Epithelial cell of esophagus (primary cell): Measurements from ENCODE around the gene ANKDD1B.

Experiments used
- DNase-seq: peaks from one replicate; pipeline ENCODE4 v3.0.0; 2010; ENCODE audit warnings: low read depth
- H3K4me3 ChIP-seq: 2 replicates; pipeline ENCODE4 v1.5.1; 2011; ENCODE audit warnings: mild to moderate bottlenecking, low read length, control low read depth
- CTCF ChIP-seq: IDR thresholded peaks from 2 replicates; pipeline ENCODE4 v1.5.1; 2011; ENCODE audit warnings: low read depth, mild to moderate bottlenecking, low read length, control low read depth, inconsistent platforms; ENCODE audit not compliant: insufficient read depth; ENCODE audit errors: missing control alignments

ANKDD1B gene

GRCh38 chr5:75706016-75706415 lies 94.8 kb downstream of the ANKDD1B start:
- no peak for DNase-seq
- no peak overlapping the region for H3K4me3 ChIP-seq
- no peak for TF ChIP-seq CTCF

- DNase-seq, result no peak
- H3K4me3 ChIP-seq, result no peak overlapping the region
- no peak for TF ChIP-seq CTCF
Measured at GRCh38 chr5:75706775-75707174, 95.5 kb downstream of the ANKDD1B start.

GRCh38 chr5:75707911-75708509 lies 96.8 kb downstream of the ANKDD1B start:
- DNase-seq, result peak; percentile 40
- H3K4me3 ChIP-seq, result no peak overlapping the region
- no peak for TF ChIP-seq CTCF

GRCh38 chr5:75710637-75711036 lies 99.4 kb downstream of the ANKDD1B start:
- DNase-seq, result no peak
- TF ChIP-seq CTCF, result no peak
- H3K4me3 ChIP-seq, result no peak overlapping the region

- DNase-seq, result no peak
- no peak for TF ChIP-seq CTCF
- no peak overlapping the region for H3K4me3 ChIP-seq
Measured at GRCh38 chr5:75711151-75711550, 99.9 kb downstream of the ANKDD1B start.

- TF ChIP-seq CTCF, result no peak
- no peak overlapping the region for H3K4me3 ChIP-seq
- no peak for DNase-seq
Measured at GRCh38 chr5:75712091-75712490, 100.8 kb downstream of the ANKDD1B start.

- no peak for DNase-seq
Measured at GRCh38 chr5:75716715-75717081, 105.4 kb downstream of the ANKDD1B start.

More at GRCh38 chr5:75716715-75717081, 105.4 kb downstream of the ANKDD1B start:
- TF ChIP-seq CTCF, result no peak
- peak overlapping the region; percentile 91 for H3K4me3 ChIP-seq
